Mesothelial cell of epicardium (in vitro differentiated cells): ENCODE results near the gene SCUBE2. TPM values are rescaled to one million over a fixed set of nuclear protein-coding genes. Genes with fewer than 3 reads are reported as not detected.

ENCODE experiments used
- DNase-seq, 2 experiments: peaks; one replicate each; pipeline ENCODE4 v3.0.0; 2021; ENCODE audit warnings: low spot score in 2 of 2; ENCODE audit not compliant: unreplicated experiment in 2 of 2
- H3K27ac Mint-ChIP-seq: 2 replicates; pipeline ENCODE4 v1.8.0; 2021; ENCODE audit warnings: mixed read lengths
- H3K27me3 Mint-ChIP-seq: 2 replicates; pipeline ENCODE4 v1.8.0; 2021; ENCODE audit warnings: low read depth, mixed read lengths
- H3K36me3 Mint-ChIP-seq: 2 replicates; pipeline ENCODE4 v1.8.0; 2021; ENCODE audit warnings: mixed read lengths
- H3K4me1 Mint-ChIP-seq: 2 replicates; pipeline ENCODE4 v1.8.0; 2021; ENCODE audit warnings: mixed read lengths
- H3K4me3 Mint-ChIP-seq: 2 replicates; pipeline ENCODE4 v1.8.0; 2021; ENCODE audit warnings: mild to moderate bottlenecking, moderate library complexity, mixed read lengths
- H3K9me3 Mint-ChIP-seq: 2 replicates; pipeline ENCODE4 v1.8.0; 2021; ENCODE audit warnings: mixed read lengths
- total RNA-seq: library from RNA; stranded (reverse); gene quantifications from 3 replicates; pipeline ENCODE4 v1.2.1, GENCODE V29; 2021
- TF ChIP-seq, protein P1 (sequence below): fragments of 200-600 bp; sonication (generic); IDR thresholded peaks from one replicate; pipeline ENCODE4 v1.5.0; 2021; ENCODE audit warnings: antibody characterized with exemption; ENCODE audit not compliant: unreplicated experiment

SCUBE2 gene
- total RNA-seq, 1 donor from 2014 or later: 1.1 TPM

DNA sequence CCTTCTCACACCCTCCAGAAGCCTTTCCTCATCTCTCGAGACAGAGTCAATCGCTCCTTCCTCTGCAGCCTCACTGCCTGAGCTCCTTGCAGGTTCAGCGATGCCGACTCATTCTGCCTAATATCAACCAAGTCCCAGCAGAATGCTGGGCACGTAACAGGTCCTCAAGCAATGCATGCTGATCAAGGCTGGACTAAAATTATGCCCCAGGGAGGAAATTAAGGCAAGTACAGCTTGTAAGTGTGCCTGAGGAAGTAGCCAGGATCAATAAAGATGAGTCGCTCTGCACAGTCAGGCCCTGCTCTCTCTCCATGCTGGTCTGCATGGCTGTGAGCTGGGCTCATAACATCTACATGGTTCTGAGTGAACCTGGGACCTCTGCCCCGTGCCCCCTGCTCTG, 62.0 kb downstream of the SCUBE2 start:
- DNase-seq: no peak
- Mint-ChIP-seq H3K27me3 (peaks cover 2% of the 10 kb centered on the region), H3K36me3 (no peaks in the 10 kb centered on the region), H3K4me1 (peaks cover 6% of the 10 kb centered on the region), H3K27ac (no peak overlapping the region), H3K9me3 (no peaks in the 10 kb centered on the region), H3K4me3 (no peak overlapping the region)
- TF ChIP-seq, protein P1, sequence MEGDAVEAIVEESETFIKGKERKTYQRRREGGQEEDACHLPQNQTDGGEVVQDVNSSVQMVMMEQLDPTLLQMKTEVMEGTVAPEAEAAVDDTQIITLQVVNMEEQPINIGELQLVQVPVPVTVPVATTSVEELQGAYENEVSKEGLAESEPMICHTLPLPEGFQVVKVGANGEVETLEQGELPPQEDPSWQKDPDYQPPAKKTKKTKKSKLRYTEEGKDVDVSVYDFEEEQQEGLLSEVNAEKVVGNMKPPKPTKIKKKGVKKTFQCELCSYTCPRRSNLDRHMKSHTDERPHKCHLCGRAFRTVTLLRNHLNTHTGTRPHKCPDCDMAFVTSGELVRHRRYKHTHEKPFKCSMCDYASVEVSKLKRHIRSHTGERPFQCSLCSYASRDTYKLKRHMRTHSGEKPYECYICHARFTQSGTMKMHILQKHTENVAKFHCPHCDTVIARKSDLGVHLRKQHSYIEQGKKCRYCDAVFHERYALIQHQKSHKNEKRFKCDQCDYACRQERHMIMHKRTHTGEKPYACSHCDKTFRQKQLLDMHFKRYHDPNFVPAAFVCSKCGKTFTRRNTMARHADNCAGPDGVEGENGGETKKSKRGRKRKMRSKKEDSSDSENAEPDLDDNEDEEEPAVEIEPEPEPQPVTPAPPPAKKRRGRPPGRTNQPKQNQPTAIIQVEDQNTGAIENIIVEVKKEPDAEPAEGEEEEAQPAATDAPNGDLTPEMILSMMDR: no peak

DNA sequence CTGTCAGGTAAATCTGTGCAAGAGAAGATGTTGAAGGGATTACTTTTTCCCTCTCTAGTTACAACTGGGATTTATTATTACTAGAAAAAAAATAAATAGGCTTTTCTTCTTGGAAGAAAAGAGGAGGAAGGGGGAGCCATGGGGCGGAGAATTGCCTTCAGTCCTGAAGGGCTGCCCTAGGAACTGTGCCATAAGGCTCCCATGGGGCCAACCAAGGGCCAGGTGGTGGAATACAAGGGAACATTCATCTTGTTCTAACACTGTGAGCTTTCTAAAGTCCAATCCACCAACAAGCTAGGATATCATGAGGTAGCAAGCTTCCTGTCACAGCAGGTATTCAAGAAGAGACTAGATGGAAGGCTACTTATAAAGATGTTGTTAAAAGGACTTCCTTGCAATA, 62.8 kb downstream of the SCUBE2 start:
- H3K4me1 Mint-ChIP-seq: peaks cover 6% of the 10 kb centered on the region
- no peak overlapping the region for H3K4me3 Mint-ChIP-seq
- DNase-seq: no peak
- no peaks in the 10 kb centered on the region for H3K36me3 Mint-ChIP-seq
- TF ChIP-seq, protein P1: no peak
- peaks cover 4% of the 10 kb centered on the region for H3K27me3 Mint-ChIP-seq
- no peak overlapping the region for H3K27ac Mint-ChIP-seq
- H3K9me3 Mint-ChIP-seq: no peaks in the 10 kb centered on the region

DNA sequence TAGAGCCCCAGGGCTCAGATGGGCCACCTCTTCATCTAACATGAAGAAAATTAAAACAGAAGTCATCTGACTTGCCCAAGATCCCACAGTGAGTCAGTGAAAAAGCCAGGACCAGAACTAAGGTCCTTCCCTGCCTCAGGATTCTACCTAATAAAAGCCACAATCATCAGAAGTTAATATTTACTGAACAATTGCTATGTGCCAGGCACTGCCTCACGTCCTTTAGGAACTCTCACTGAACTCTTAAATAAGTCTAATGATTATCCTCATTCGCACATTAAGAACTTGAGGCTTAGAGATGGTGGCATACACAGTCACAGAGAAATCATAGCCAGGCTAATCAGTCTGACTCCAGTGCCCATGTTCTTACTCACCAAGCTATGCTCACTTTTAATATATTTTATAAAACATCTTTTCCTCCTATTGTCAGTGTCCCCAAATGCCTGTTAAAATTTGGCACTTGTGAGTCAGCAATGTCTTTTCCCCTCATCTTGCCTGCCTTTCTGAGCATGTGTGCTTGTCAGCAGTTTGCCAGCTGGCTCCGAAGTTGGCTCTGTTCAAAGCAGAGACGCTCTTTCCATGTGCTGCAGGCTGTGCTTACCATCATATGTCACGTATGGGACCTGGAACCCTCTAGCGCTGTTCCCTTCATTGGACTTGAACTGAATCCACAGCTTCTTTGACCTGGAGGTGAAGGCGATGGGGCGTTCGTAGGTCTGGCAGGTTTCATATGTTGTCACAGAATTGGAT, 66.1 kb downstream of the SCUBE2 start:
- DNase-seq: no peak
- Mint-ChIP-seq H3K27me3 (peaks cover 16% of the 10 kb centered on the region), H3K36me3 (no peaks in the 10 kb centered on the region), H3K9me3 (no peaks in the 10 kb centered on the region), H3K4me3 (no peak overlapping the region), H3K4me1 (peaks cover 6% of the 10 kb centered on the region), H3K27ac (no peak overlapping the region)
- TF ChIP-seq, protein P1: no peak

DNA sequence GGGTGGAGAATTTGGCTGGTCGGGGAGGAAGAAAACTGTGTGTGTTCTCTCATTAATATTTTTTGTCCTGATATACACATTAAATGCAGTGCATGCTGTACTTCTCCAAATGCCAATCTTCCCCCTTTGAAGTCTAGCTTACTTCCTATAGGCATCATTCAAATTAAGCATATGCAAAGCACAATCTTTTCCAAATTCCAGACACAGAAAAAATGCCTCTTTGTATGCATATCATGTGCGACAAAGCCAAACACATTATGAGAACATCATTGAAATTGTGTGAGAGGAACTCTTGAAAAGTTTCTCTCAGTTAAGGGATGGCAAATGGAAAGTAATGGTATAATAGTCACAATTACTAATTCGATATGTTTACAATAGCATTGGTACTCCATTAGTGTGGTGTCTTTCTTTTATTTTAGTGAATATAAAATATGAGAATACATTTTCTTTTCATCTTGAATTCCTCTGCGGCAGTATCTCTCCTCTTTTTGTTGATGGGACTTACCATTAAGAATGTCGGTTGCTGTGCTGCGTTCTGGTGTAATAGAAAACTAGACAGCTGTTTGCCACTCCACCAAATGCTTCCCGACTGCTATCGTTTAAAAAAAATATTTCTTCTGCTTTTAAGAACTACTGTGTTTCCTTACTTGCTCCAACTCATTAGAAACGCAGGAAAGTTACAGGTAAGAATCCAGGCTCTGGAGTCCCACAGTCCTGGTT, 68.3 kb downstream of the SCUBE2 start:
- DNase-seq: no peak
- H3K4me1 Mint-ChIP-seq: no peaks in the 10 kb centered on the region
- TF ChIP-seq, protein P1: no peak
- H3K27me3 Mint-ChIP-seq: peaks cover 16% of the 10 kb centered on the region
- H3K36me3 Mint-ChIP-seq: no peaks in the 10 kb centered on the region
- H3K27ac Mint-ChIP-seq: no peak overlapping the region
- no peak overlapping the region for H3K4me3 Mint-ChIP-seq
- no peaks in the 10 kb centered on the region for H3K9me3 Mint-ChIP-seq

DNA sequence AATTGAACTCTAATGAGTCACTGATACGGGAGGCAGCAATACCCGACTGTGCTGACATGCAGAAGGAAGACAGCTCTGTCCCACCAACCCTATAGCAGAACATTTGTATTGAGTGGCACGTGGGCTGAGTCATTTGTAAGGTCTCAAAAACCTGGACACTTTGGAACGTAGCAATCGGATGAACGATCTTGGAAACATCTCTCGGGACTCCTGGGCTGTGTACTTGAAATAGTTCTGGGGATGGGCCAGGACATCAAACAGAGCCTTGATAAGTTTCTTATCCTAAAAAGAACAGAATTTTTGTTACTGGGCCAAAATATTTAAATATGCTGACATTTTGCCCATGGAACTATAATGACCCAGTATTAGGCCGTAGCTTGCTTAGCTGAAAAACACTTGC, 70.5 kb downstream of the SCUBE2 start:
- TF ChIP-seq, protein P1: no peak
- Mint-ChIP-seq H3K36me3 (no peaks in the 10 kb centered on the region), H3K4me3 (no peak overlapping the region), H3K27me3 (peaks cover 16% of the 10 kb centered on the region), H3K9me3 (no peaks in the 10 kb centered on the region), H3K4me1 (no peaks in the 10 kb centered on the region), H3K27ac (no peak overlapping the region)
- no peak for DNase-seq
